ENCODE measurements around the gene MALAT1.
"Not testable (repeated sequence)": the region's sequence is repeated elsewhere in the genome, so short reads cannot be mapped to it uniquely, and the experiment has no call there.

DNA sequence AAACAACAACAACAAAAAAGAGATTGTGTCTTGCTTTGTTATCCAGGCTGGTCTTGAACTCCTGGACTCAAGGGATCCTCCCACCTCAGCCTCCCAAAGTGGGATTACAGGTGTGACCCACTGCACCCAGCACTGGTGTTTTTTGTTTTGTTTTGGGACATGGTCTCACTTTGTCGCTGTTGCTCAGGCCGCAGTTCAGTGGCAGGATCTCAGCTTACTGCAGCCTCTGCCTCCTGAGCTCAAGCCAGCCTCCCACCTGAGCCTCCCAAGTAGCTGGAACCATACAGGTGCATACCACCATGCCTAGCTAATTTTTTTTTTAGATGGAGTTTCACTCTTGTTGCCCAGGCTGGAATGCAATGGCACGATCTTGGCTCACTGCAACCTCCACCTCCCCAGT, 13.5 kb downstream of the MALAT1 start:
- TF ChIP-seq, protein P1, sequence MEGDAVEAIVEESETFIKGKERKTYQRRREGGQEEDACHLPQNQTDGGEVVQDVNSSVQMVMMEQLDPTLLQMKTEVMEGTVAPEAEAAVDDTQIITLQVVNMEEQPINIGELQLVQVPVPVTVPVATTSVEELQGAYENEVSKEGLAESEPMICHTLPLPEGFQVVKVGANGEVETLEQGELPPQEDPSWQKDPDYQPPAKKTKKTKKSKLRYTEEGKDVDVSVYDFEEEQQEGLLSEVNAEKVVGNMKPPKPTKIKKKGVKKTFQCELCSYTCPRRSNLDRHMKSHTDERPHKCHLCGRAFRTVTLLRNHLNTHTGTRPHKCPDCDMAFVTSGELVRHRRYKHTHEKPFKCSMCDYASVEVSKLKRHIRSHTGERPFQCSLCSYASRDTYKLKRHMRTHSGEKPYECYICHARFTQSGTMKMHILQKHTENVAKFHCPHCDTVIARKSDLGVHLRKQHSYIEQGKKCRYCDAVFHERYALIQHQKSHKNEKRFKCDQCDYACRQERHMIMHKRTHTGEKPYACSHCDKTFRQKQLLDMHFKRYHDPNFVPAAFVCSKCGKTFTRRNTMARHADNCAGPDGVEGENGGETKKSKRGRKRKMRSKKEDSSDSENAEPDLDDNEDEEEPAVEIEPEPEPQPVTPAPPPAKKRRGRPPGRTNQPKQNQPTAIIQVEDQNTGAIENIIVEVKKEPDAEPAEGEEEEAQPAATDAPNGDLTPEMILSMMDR (IDR thresholded peaks at IDR 0.05) = not testable (repeated sequence)
- TF ChIP-seq POLR2A (IDR thresholded peaks at IDR 0.05) = not testable (repeated sequence)

Data from esophagus squamous epithelium (tissue), 4 donors.